Endothelial cell of umbilical vein (primary cell): ENCODE data around the gene SPRED2. TPM values are rescaled to one million over a fixed set of nuclear protein-coding genes. Genes with fewer than 3 reads are reported as not detected.

ENCODE experiments used
- BruUV-seq: library from RNA; stranded (reverse); fragments of 400-500 nt; replicated peaks from 2 replicates; lab custom pipeline; 2021; lab: Mats Ljungman, UMichigan
- CTCF ChIA-PET: fragments of 300-600, 350-600 bp; sonication (Branson Sonifier 250); formaldehyde crosslinking; loops from one replicate; lab custom pipeline; 2021; ENCODE audit warnings: antibody characterized with exemption, inconsistent platforms; lab: Charles Lee
- POLR2A ChIA-PET: fragments of 300-600, 350-600 bp; sonication (Branson Sonifier 250); formaldehyde crosslinking; loops from one replicate; lab custom pipeline; 2021; ENCODE audit warnings: antibody characterized with exemption, inconsistent platforms; lab: Charles Lee
- DNase-seq: peaks from one replicate; pipeline ENCODE4 v3.0.0-alpha.2; 2011; ENCODE audit warnings: low read depth, low spot score
- FAIRE-seq: peaks from 2 replicates; lab custom pipeline; 2011; peaks lifted over from hg19 to GRCh38; lab: Jason Lieb, UNC
- H2AFZ ChIP-seq: 2 replicates; pipeline ENCODE4 v1.6.0; 2012; ENCODE audit warnings: low read depth, low read length, control low read depth, inconsistent platforms
- H3K27ac ChIP-seq: 2 replicates; pipeline ENCODE4 v1.5.1; 2011; ENCODE audit warnings: low read depth, mild to moderate bottlenecking, control low read depth, low read length, moderate library complexity; ENCODE audit not compliant: insufficient read depth
- H3K27me3 ChIP-seq, 2 experiments: 2 replicates each; pipeline versions ENCODE4 v1.6.0 to v1.6.1; 2011; ENCODE audit warnings: low read length in 2 of 2, mixed read lengths in 1 of 2; ENCODE audit not compliant: control insufficient read depth in 2 of 2, insufficient read depth in 2 of 2
- H3K36me3 ChIP-seq, 2 experiments: 2 replicates in 1 of 2; 3 replicates in 1 of 2; pipeline ENCODE4 v1.5.1; 2011; ENCODE audit warnings: low read length in 2 of 2, mild to moderate bottlenecking in 1 of 2, moderate library complexity in 1 of 2; ENCODE audit not compliant: control insufficient read depth in 2 of 2, insufficient read depth in 2 of 2; ENCODE audit errors: extremely low read depth in 1 of 2
- H3K4me1 ChIP-seq: 3 replicates; pipeline ENCODE4 v1.5.1; 2011; ENCODE audit warnings: mild to moderate bottlenecking, low read length; ENCODE audit not compliant: control insufficient read depth, insufficient read depth; ENCODE audit errors: extremely low read depth
- H3K4me2 ChIP-seq: 2 replicates; pipeline ENCODE4 v1.6.1; 2011; ENCODE audit warnings: low read length, control low read depth, mixed read lengths; ENCODE audit not compliant: insufficient read depth
- H3K4me3 ChIP-seq, 3 experiments: fragments of 200-600 bp in 1 of 3; sonication (generic), shearing (Covaris generic) in 1 of 3; replicated peaks in 1 of 3; 2 replicates each; pipeline ENCODE4 v1.5.1; 2011 to 2016; ENCODE audit warnings: control low read depth in 3 of 3, low read length in 3 of 3, mild to moderate bottlenecking in 2 of 3, inconsistent platforms in 1 of 3, low read depth in 1 of 3, moderate library complexity in 1 of 3; ENCODE audit not compliant: insufficient read depth in 1 of 3
- H3K79me2 ChIP-seq: 2 replicates; pipeline ENCODE4 v1.6.0; 2012; ENCODE audit warnings: low read length, inconsistent platforms; ENCODE audit not compliant: control insufficient read depth, insufficient read depth
- H3K9ac ChIP-seq: replicated peaks from 2 replicates; pipeline ENCODE3; 2011; ENCODE audit warnings: low read length, control low read depth; ENCODE audit not compliant: insufficient read depth; ENCODE audit errors: extremely low read depth
- H3K9me1 ChIP-seq: replicated peaks from 3 replicates; pipeline ENCODE4 v1.6.0; 2011; ENCODE audit warnings: mild to moderate bottlenecking, low read length; ENCODE audit not compliant: control insufficient read depth, insufficient read depth; ENCODE audit errors: extremely low read depth
- H3K9me3 ChIP-seq: replicated peaks from 2 replicates; pipeline ENCODE4 v1.5.1; 2012; ENCODE audit warnings: low read length, inconsistent platforms; ENCODE audit not compliant: control insufficient read depth, insufficient read depth
- H4K20me1 ChIP-seq: replicated peaks from 2 replicates; pipeline ENCODE3; 2011; ENCODE audit warnings: mild to moderate bottlenecking, low read length; ENCODE audit not compliant: control insufficient read depth, insufficient read depth; ENCODE audit errors: extremely low read depth
- EZH2 ChIP-seq: IDR thresholded peaks from 2 replicates; pipeline ENCODE4 v1.6.1; 2012; ENCODE audit warnings: borderline replicate concordance, low read depth, mild to moderate bottlenecking, moderate library complexity, low read length, inconsistent platforms; ENCODE audit not compliant: severe bottlenecking
- FOS ChIP-seq: IDR thresholded peaks from 2 replicates; pipeline ENCODE4 v1.6.1; 2011; ENCODE audit warnings: mild to moderate bottlenecking, low read length, moderate library complexity, borderline replicate concordance; ENCODE audit not compliant: insufficient read depth
- GATA2 ChIP-seq: IDR thresholded peaks from 2 replicates; pipeline ENCODE4 v1.7.0; 2011; ENCODE audit warnings: low read depth, mild to moderate bottlenecking, moderate library complexity, mixed read lengths, low read length; ENCODE audit not compliant: insufficient read length, insufficient read depth
- JUN ChIP-seq: IDR thresholded peaks from 2 replicates; pipeline ENCODE4 v1.6.1; 2011; ENCODE audit warnings: borderline replicate concordance, low read depth; ENCODE audit not compliant: insufficient read length, insufficient read depth
- MAX ChIP-seq: IDR thresholded peaks from 2 replicates; pipeline ENCODE4 v1.6.1; 2011; ENCODE audit not compliant: insufficient read depth, insufficient read length
- MYC ChIP-seq: IDR thresholded peaks from one replicate; pipeline ENCODE4 v1.6.1; 2011; ENCODE audit warnings: mild to moderate bottlenecking, low read depth, low read length
- POLR2A ChIP-seq: IDR thresholded peaks from 2 replicates; pipeline ENCODE4 v1.6.1; 2012; ENCODE audit warnings: low read depth, mild to moderate bottlenecking, control low read depth, low read length
- POLR2AphosphoS5 ChIP-seq: IDR thresholded peaks from 2 replicates; pipeline ENCODE4 v1.6.1; 2012; ENCODE audit warnings: low read depth, mild to moderate bottlenecking, control low read depth, low read length, moderate library complexity; ENCODE audit not compliant: insufficient read depth
- dilution Hi-C: fragments of 300-500 bp; cut with MboI; formaldehyde crosslinking; loops from one replicate; pipeline ENCODE4 v1.15.0; 2019; ENCODE audit warnings: low sequenced_read_pairs; ENCODE audit not compliant: extremely low pct_ligation_motif_present
- intact Hi-C: fragments of 100-400 bp; cut with micrococcal nuclease; formaldehyde crosslinking; loops from one replicate; pipeline ENCODE4 v1.10.0; 2022
- polyA plus RNA-seq, 4 experiments: library from polyadenylated mRNA; depleted of rRNA in 3 of 4; stranded (reverse) in 3 of 4; unstranded in 1 of 4; fragments of >200 nt; gene quantifications; 2 replicates each; pipeline versions ENCODE4 v1.2.1 to v1.2.3, GENCODE V29; 2011 to 2012; ENCODE audit warnings: missing spikeins in 1 of 4
- total RNA-seq: library from RNA; stranded (reverse); gene quantifications from 2 replicates; pipeline ENCODE4 v1.2.3, GENCODE V29; 2021
- TF ChIP-seq, protein P1 (sequence below), 2 donors: IDR thresholded peaks; 1 replicate in 1 of 2; 2 replicates in 1 of 2; pipeline ENCODE4 v1.5.1; 2011; ENCODE audit warnings: low read length in 2 of 2, mild to moderate bottlenecking in 2 of 2, moderate library complexity in 2 of 2, control low read depth in 1 of 2, inconsistent platforms in 1 of 2, low read depth in 1 of 2; ENCODE audit not compliant: insufficient read depth in 1 of 2; ENCODE audit errors: extremely low read depth in 1 of 2

Gene SPRED2
- total and polyA plus RNA-seq, 2 donors (not counting 3 experiments of a cell fraction or from before 2014, with no cell fraction given), result 3.6 to 9.6 TPM

DNA sequence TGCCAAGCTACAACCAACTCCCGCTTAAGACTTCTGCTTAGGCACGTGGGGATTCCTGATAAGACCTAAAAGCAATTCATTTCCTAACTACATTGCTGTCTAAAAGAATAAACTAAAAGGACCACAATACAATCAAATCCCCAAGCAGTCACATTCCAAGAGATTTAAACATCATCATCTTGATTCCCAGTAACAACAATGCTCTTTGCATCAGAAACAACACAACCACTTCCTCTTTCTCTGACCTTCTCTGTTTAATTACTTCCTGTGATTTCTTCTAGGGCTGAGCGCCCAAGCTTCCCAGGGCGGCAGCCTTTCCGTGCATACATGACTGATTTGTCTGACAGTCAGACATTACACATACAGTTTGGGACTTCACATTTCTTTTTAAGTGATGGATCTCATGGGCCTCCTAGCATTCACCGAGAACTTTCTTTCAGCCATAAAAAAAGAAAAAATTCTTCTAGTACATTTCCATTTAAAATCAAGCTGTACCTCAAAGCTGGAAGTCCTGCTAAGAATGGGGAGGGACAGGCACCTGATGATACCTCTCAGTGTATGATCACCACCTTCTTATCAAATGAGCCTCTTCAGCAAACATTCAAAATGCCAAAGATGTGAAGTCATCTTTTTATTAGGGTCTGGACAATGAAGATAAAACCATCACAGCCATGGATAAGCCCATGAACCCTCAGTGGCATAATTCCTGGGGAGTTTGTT, 11.5 kb downstream of the SPRED2 start:
- peak; percentile 95 for FAIRE-seq
- peak; percentile 82 for DNase-seq
- H3K4me3 ChIP-seq, result no peak overlapping the region
- H3K9me3 ChIP-seq, result no peaks in the 10 kb centered on the region
- no peaks in the 10 kb centered on the region for H3K36me3 ChIP-seq
- no peak overlapping the region for H2AFZ ChIP-seq
- no peaks in the 10 kb centered on the region for H3K79me2 ChIP-seq
- ChIA-PET POLR2A (no interaction called here), CTCF (interaction anchor here (1.2 kb wide), 1 partner anchor 156 kb away, joined by 4 read pairs; no protein-coding TSS in a partner anchor)
- H4K20me1 ChIP-seq, result peaks cover 20% of the 10 kb centered on the region
- dilution Hi-C loops, result no loop called here
- peaks cover 54 to 63% of the 10 kb centered on the region in 2 experiments for H3K27me3 ChIP-seq
- peak overlapping the region; percentile 3 for H3K4me2 ChIP-seq
- intact Hi-C loops, result loop anchor here (1.0 kb wide), 3 partner anchors 11 to 55 kb away; partner anchors contain the start of gene SPRED2
- no peak overlapping the region for H3K27ac ChIP-seq
- TF ChIP-seq MAX, result no peak
- TF ChIP-seq POLR2AphosphoS5, result peak; percentile 90
- TF ChIP-seq, protein P1, sequence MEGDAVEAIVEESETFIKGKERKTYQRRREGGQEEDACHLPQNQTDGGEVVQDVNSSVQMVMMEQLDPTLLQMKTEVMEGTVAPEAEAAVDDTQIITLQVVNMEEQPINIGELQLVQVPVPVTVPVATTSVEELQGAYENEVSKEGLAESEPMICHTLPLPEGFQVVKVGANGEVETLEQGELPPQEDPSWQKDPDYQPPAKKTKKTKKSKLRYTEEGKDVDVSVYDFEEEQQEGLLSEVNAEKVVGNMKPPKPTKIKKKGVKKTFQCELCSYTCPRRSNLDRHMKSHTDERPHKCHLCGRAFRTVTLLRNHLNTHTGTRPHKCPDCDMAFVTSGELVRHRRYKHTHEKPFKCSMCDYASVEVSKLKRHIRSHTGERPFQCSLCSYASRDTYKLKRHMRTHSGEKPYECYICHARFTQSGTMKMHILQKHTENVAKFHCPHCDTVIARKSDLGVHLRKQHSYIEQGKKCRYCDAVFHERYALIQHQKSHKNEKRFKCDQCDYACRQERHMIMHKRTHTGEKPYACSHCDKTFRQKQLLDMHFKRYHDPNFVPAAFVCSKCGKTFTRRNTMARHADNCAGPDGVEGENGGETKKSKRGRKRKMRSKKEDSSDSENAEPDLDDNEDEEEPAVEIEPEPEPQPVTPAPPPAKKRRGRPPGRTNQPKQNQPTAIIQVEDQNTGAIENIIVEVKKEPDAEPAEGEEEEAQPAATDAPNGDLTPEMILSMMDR (IDR thresholded peaks at IDR 0.05; ENCODE audit: extremely low read depth in 1 of 2, insufficient read depth in 1 of 2, low read depth in 1 of 2, low read length in 2 of 2), result no peak
- no peak for TF ChIP-seq MYC
- no peak for TF ChIP-seq EZH2
- TF ChIP-seq FOS, result peak; percentile 51
- no peak for TF ChIP-seq POLR2A
- TF ChIP-seq GATA2, result peak; percentile 84
- TF ChIP-seq JUN, result peak; percentile 33
- H3K4me1 ChIP-seq, result peaks cover 14% of the 10 kb centered on the region
- no peaks in the 10 kb centered on the region for H3K9me1 ChIP-seq
- BruUV-seq, result no TSS peak
- H3K9ac ChIP-seq, result no peak overlapping the region
